Fibroblast of mammary gland (primary cell): ENCODE data around the gene TLR8.

Experiments
- DNase-seq: peaks from one replicate; pipeline ENCODE4 v3.0.0-alpha.2; 2010; ENCODE audit warnings: low read depth
- H3K4me3 ChIP-seq: 2 replicates; pipeline ENCODE4 v1.5.1; 2011; ENCODE audit warnings: low read depth, mild to moderate bottlenecking, low read length, moderate library complexity; ENCODE audit not compliant: control insufficient read depth
- TF ChIP-seq, protein P1 (sequence below): conservative IDR thresholded peaks from 2 replicates; pipeline ENCODE4 v1.5.1; 2011; ENCODE audit warnings: low read depth, low read length, inconsistent platforms; ENCODE audit not compliant: control insufficient read depth, insufficient read depth

Gene TLR8

GRCh38 chrX:12947545-12948235 is 41.3 kb downstream of the TLR8 start:
- DNase-seq = no peak

DNA sequence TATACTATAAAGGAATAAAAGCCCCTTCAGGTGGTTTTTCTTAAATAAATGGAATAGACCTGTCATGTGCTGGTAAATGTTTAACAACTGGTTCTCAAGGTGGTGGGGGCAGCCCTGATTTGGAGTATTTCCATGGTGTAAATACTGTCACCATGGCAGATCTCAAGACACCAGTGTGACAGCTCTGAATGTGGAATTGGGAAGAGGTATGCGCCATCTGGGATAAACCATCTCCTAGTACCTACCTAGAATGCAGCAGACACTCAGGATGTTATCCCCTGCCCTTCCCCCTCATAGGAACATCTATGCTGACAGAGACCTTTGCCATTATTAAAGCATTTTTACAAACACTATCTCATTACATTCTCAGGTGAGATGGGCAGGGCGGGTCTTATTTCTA is 42.1 kb downstream of the TLR8 start:
- no peak for DNase-seq
- TF ChIP-seq, protein P1, sequence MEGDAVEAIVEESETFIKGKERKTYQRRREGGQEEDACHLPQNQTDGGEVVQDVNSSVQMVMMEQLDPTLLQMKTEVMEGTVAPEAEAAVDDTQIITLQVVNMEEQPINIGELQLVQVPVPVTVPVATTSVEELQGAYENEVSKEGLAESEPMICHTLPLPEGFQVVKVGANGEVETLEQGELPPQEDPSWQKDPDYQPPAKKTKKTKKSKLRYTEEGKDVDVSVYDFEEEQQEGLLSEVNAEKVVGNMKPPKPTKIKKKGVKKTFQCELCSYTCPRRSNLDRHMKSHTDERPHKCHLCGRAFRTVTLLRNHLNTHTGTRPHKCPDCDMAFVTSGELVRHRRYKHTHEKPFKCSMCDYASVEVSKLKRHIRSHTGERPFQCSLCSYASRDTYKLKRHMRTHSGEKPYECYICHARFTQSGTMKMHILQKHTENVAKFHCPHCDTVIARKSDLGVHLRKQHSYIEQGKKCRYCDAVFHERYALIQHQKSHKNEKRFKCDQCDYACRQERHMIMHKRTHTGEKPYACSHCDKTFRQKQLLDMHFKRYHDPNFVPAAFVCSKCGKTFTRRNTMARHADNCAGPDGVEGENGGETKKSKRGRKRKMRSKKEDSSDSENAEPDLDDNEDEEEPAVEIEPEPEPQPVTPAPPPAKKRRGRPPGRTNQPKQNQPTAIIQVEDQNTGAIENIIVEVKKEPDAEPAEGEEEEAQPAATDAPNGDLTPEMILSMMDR = no peak
- no peak overlapping the region for H3K4me3 ChIP-seq

More at GRCh38 chrX:12947545-12948235, 41.3 kb downstream of the TLR8 start:
- H3K4me3 ChIP-seq = no peak overlapping the region
- TF ChIP-seq, protein P1 = no peak

DNA sequence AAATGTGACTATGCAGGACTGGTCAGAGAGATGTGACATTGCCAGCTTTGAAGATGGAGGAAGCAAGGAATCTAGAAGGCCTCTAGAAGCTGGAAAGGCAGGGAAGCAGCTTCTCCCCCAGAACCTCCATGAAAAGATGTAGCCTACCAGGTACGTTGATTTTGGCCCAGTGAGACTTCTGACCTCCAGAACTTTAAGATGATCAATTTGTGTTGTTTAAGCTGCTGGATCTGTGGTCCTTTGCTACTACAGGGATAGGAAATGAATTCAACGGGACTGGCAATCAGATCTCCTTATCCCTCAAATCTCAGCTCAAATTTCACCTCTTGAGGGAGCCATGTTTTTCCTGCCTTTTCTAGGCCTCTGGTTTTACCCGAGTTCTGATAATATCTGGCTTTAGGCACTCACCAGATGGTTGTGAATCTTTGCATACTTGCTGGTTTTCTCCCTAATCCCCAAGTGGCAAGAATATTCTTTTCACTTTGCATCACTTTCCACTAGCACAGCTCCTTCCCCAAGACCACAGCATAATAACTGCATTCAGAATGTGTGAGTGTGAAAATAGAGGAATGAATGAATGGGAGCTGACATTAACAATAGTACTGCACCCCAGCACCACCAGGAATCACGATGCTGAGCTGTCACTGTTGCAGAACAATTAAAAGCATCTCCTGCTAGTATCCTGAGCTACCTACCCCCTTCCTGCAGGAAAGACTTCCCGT is 42.9 kb downstream of the TLR8 start:
- TF ChIP-seq, protein P1 = no peak
- peak; percentile 52 for DNase-seq
- no peak overlapping the region for H3K4me3 ChIP-seq

DNA sequence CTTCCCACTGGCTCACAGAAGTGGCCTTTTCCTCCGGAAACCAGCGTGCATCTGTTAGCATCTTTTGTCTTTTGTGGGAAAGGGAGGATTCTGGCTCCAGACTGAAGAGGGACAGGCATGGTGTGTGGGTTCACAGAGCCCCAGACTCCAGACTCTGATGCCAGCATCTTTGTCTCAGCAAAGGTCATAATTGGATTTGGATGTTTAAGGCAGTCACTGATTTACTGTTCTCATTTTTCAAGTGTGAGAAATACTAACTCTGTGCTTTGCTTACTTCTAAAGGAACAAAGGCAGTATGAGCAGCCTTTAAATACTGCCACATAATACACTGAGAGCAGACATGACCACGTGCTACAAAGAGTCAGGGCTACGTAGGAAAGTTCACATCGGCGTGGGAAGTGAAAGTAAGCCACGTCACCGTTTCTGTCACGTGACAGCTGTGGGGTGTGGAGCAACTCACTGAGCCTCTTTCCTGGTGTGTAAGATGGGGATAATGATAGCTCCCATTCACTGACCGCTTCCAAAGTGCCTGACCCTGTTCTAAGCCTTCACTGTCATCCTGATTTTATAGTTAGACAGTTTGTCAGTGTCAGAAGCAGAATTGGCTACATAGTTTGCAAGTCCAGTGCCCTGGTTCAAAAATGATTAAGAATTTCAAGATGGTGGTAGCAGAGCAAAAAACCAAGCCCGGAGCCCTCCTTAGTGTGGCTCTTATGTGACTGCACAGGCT is 43.7 kb downstream of the TLR8 start:
- no peak overlapping the region for H3K4me3 ChIP-seq
- peak; percentile 94 for DNase-seq
- TF ChIP-seq, protein P1 = no peak

GRCh38 chrX:12950851-12951594 is 44.6 kb downstream of the TLR8 start:
- DNase-seq = no peak
- no peak overlapping the region for H3K4me3 ChIP-seq
- TF ChIP-seq, protein P1 = no peak

DNA sequence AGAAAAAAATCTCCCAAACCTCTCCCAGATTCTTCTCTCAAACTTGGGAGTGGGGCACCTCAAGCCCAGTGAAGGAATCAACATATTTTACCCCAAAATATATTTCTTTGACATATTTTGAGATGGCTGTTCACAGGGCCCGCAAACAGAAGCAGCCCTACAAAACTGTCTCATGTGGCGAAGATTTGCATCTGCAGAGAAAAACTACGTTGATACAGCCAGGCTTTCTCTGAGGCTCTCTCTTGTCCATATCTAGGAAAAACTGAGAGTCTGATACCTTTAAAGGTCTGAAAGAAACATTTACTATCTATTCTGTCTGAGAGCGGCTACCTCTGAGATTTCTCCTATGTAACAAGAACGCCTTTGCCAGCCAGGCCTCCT is 45.2 kb downstream of the TLR8 start:
- H3K4me3 ChIP-seq = no peak overlapping the region
- TF ChIP-seq, protein P1 = no peak
- DNase-seq = no peak
